ENCODE data around the gene MPC1L.

DNA sequence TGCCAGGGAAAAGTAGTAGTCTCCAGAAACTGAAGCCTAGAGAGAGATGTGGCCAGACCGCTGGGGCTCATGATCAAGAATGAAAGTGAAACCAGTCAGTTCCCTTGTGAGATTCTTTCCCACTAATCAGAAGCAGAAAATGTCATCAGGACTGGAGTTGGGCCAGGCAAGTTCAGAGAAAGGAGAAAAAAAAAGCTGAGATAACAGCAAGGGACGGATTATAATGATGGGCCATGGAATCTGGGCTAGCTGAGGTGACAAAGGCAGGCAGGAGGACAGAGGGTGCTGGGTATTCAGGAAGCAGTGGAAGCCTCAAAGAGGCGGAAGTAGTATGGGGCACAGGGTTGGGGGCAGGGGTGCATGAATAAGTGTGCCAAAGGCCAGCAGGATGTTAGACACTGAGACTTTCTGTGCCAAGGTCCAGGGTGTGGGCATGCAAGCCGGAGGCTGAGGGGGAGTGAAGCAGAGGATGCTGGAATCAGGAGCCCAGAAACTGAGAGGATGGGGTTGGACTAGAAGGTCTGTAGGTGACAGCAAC, 21.7 kb downstream of the MPC1L start:
- no peak for TF ChIP-seq CTCF (IDR thresholded peaks at IDR 0.05)
- TF ChIP-seq POLR2A (IDR thresholded peaks at IDR 0.05), result no peak
- peak in 2 of 4 donors; percentile 13 to 29 for TF ChIP-seq POLR2AphosphoS5 (IDR thresholded peaks at IDR 0.05)
